H1 (cell line): ENCODE measurements around the gene RRBP1.

ENCODE experiments used
- ASH2L ChIP-seq: fragments of 200-600, 300-600 bp; sonication (generic); IDR thresholded peaks from one replicate; pipeline ENCODE4 v1.7.1; 2017; ENCODE audit warnings: low read length
- CREB1 ChIP-seq: IDR thresholded peaks from 2 replicates; pipeline ENCODE4 v1.6.1; 2012; ENCODE audit warnings: inconsistent platforms
- EZH2 ChIP-seq: fragments of 200-600 bp; sonication (generic); IDR thresholded peaks from 2 replicates; pipeline ENCODE4 v1.7.1; 2012; ENCODE audit warnings: low read depth, mild to moderate bottlenecking, moderate library complexity, low read length, inconsistent platforms; ENCODE audit not compliant: severe bottlenecking
- NANOG ChIP-seq: IDR thresholded peaks from 2 replicates; pipeline ENCODE4 v1.6.1; 2011; ENCODE audit warnings: low read length, low read depth, mild to moderate bottlenecking, inconsistent platforms; ENCODE audit not compliant: insufficient read depth, poor library complexity, severe bottlenecking
- POLR2A ChIP-seq, 2 experiments: IDR thresholded peaks; 1 replicate in 1 of 2; 2 replicates in 1 of 2; pipeline ENCODE4 v1.6.1; 2011; ENCODE audit warnings: low read depth in 2 of 2, low read length in 2 of 2, mild to moderate bottlenecking in 2 of 2; ENCODE audit errors: control extremely low read depth in 1 of 2
- TAF1 ChIP-seq: IDR thresholded peaks from 2 replicates; pipeline ENCODE4 v1.6.1; 2011; ENCODE audit warnings: mild to moderate bottlenecking, low read depth, low read length
- TF ChIP-seq, protein P1 (sequence below), 3 experiments: IDR thresholded peaks; 1 replicate in 2 of 3; 2 replicates in 1 of 3; pipeline versions ENCODE4 v1.5.1 to v1.6.1; 2011; ENCODE audit warnings: low read length in 3 of 3, mild to moderate bottlenecking in 3 of 3, inconsistent platforms in 2 of 3, low read depth in 1 of 3, moderate library complexity in 1 of 3; ENCODE audit not compliant: insufficient read depth in 1 of 3; ENCODE audit errors: control extremely low read depth in 1 of 3
- TF ChIP-seq, protein P2 (sequence below): IDR thresholded peaks from 2 replicates; pipeline ENCODE4 v1.6.1; 2012; ENCODE audit warnings: inconsistent platforms

DNA sequence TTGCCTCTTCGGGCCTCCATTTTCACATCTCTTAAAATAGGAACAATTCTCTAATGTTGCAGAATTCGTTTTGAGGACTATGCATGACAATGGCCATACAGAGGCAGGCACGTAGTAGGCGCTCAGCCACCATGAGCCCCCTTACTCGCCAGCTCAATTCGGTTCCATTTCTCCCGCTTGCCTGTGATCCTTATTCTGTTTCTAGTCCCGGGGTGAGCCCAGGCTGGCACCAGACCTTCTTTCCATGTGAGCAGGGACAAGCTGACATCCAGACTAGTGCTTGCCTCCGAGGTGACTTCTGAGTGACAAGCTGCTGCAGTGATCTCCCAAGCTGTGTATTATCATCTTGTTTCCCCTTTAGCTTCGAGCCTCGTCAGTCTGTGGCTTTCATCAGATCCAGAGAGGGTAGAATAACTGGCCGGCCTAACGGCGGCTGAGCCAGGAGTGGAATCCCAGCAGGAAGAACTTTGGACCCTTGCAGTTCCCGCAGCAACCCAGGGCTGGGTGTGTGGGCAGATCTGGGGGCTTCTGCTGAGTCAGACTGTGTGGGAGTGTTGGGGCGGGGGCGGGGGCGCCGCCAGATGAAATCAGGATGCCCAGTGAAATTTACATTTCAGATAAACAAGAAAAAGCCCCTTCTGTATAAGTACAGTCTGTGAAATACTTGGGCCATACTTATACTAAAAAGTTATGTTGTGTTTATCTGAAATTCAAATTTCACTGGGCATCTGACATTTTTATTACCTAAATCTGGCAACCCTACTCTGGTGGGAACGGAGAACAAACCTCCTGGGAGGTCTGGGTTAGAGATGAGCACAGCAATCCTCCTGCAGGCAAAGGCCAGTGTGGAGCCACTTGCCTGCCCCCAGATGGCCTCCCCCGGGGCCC is 28.6 kb upstream of the RRBP1 start:
- TF ChIP-seq, protein P1, sequence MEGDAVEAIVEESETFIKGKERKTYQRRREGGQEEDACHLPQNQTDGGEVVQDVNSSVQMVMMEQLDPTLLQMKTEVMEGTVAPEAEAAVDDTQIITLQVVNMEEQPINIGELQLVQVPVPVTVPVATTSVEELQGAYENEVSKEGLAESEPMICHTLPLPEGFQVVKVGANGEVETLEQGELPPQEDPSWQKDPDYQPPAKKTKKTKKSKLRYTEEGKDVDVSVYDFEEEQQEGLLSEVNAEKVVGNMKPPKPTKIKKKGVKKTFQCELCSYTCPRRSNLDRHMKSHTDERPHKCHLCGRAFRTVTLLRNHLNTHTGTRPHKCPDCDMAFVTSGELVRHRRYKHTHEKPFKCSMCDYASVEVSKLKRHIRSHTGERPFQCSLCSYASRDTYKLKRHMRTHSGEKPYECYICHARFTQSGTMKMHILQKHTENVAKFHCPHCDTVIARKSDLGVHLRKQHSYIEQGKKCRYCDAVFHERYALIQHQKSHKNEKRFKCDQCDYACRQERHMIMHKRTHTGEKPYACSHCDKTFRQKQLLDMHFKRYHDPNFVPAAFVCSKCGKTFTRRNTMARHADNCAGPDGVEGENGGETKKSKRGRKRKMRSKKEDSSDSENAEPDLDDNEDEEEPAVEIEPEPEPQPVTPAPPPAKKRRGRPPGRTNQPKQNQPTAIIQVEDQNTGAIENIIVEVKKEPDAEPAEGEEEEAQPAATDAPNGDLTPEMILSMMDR (IDR thresholded peaks at IDR 0.05; ENCODE audit: control extremely low read depth in 1 of 3, insufficient read depth in 1 of 3, low read depth in 1 of 3, low read length in 3 of 3) = no peak
- TF ChIP-seq EZH2 = no peak
- TF ChIP-seq POLR2A (IDR thresholded peaks at IDR 0.05; ENCODE audit: control extremely low read depth in 1 of 2, low read depth in 2 of 2, low read length in 2 of 2) = no peak
- TF ChIP-seq NANOG = no peak
- TF ChIP-seq ASH2L = no peak
- no peak for TF ChIP-seq CREB1
- no peak for TF ChIP-seq TAF1
- TF ChIP-seq, protein P2, sequence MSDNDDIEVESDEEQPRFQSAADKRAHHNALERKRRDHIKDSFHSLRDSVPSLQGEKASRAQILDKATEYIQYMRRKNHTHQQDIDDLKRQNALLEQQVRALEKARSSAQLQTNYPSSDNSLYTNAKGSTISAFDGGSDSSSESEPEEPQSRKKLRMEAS = no peak
